Calu3 (cell line): ENCODE data around the gene GSTK1. TPM values are rescaled to one million over a fixed set of nuclear protein-coding genes. Genes with fewer than 3 reads are reported as not detected.

Source experiments
- BruUV-seq: library from RNA; stranded (reverse); fragments of 400-500 nt; replicated peaks from 2 replicates; lab custom pipeline; 2021; lab: Mats Ljungman, UMichigan
- CTCF ChIA-PET: fragments of 300-600 bp; sonication (Branson Sonifier 250); formaldehyde crosslinking; loops from one replicate; lab custom pipeline; 2022; ENCODE audit warnings: antibody characterized with exemption; lab: Charles Lee
- DNase-seq: peaks from one replicate; pipeline ENCODE4 v3.0.0; 2022
- H3K27ac Mint-ChIP-seq: one replicate; pipeline ENCODE4 v1.8.0; 2022; ENCODE audit warnings: mixed read lengths; ENCODE audit not compliant: unreplicated experiment
- H3K27me3 Mint-ChIP-seq: one replicate; pipeline ENCODE4 v1.8.0; 2022; ENCODE audit warnings: mixed read lengths; ENCODE audit not compliant: unreplicated experiment
- H3K36me3 Mint-ChIP-seq: one replicate; pipeline ENCODE4 v1.8.0; 2022; ENCODE audit warnings: mild to moderate bottlenecking, moderate library complexity, mixed read lengths; ENCODE audit not compliant: insufficient read depth, unreplicated experiment
- H3K4me1 Mint-ChIP-seq: one replicate; pipeline ENCODE4 v1.8.0; 2022; ENCODE audit warnings: mild to moderate bottlenecking, low read depth, mixed read lengths; ENCODE audit not compliant: unreplicated experiment
- H3K4me3 Mint-ChIP-seq: one replicate; pipeline ENCODE4 v1.8.0; 2022; ENCODE audit warnings: mild to moderate bottlenecking, low read depth, moderate library complexity, mixed read lengths; ENCODE audit not compliant: unreplicated experiment
- H3K9me3 Mint-ChIP-seq: one replicate; pipeline ENCODE4 v1.8.0; 2022; ENCODE audit warnings: low read depth, mixed read lengths; ENCODE audit not compliant: unreplicated experiment
- intact Hi-C: fragments of 100-400 bp; cut with micrococcal nuclease; formaldehyde crosslinking; loops from one replicate; pipeline ENCODE4 v1.10.0; 2022; ENCODE audit not compliant: unreplicated experiment
- total RNA-seq: library from RNA; stranded (reverse); gene quantifications from 2 replicates; pipeline ENCODE4 v1.2.3, GENCODE V29; 2022
- TF ChIP-seq, protein P1 (sequence below): fragments of 200-600 bp; IDR thresholded peaks from one replicate; pipeline ENCODE4 v1.8.0; 2022; ENCODE audit warnings: antibody characterized with exemption; ENCODE audit not compliant: unreplicated experiment

GSTK1 gene
- total RNA-seq, 1 experiment from 2014 or later, result 109 TPM

GRCh38 chr7:143216686-143217085 is 46.6 kb upstream of the GSTK1 start:
- no peak for DNase-seq
- intact Hi-C loops, result loop anchor here (5.0 to 10.0 kb wide), 2 partner anchors 332 to 364 kb away; partner anchors contain the start of gene TRPV6
- Mint-ChIP-seq H3K4me3 (no peak overlapping the region), H3K9me3 (no peaks in the 10 kb centered on the region), H3K27me3 (peaks cover 32% of the 10 kb centered on the region), H3K27ac (no peak overlapping the region), H3K4me1 (no peaks in the 10 kb centered on the region), H3K36me3 (no peaks in the 10 kb centered on the region)
- TF ChIP-seq, protein P1, sequence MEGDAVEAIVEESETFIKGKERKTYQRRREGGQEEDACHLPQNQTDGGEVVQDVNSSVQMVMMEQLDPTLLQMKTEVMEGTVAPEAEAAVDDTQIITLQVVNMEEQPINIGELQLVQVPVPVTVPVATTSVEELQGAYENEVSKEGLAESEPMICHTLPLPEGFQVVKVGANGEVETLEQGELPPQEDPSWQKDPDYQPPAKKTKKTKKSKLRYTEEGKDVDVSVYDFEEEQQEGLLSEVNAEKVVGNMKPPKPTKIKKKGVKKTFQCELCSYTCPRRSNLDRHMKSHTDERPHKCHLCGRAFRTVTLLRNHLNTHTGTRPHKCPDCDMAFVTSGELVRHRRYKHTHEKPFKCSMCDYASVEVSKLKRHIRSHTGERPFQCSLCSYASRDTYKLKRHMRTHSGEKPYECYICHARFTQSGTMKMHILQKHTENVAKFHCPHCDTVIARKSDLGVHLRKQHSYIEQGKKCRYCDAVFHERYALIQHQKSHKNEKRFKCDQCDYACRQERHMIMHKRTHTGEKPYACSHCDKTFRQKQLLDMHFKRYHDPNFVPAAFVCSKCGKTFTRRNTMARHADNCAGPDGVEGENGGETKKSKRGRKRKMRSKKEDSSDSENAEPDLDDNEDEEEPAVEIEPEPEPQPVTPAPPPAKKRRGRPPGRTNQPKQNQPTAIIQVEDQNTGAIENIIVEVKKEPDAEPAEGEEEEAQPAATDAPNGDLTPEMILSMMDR, result no peak
- no TSS peak for BruUV-seq
- CTCF ChIA-PET, result interaction anchor here (0.9 to 2.3 kb wide), 3 partner anchors 10 to 209 kb away, joined by 3 to 12 read pairs (median 3); no protein-coding TSS in a partner anchor

DNA sequence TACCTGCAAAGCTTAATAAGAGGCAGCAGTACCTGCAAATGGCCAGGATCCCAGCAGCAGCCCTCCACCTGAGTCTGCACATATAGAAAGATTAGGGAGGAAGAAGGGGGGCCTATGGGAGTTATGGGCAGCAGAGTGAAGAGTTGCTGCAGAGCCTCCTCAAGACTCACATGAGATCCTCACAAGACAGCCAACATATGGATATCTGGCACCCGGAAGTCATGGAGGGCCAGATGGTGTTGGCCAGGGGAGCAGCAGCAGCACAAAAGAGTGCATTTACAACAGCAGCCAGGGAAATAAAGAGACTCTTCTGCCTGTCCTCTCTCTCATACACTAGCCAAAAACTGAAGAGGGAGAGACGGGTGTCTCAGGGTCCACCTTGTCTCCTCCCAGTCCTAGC is 45.4 kb upstream of the GSTK1 start:
- CTCF ChIA-PET, result interaction anchor here (0.9 to 1.1 kb wide), 2 partner anchors 9 to 210 kb away, joined by 3 read pairs; no protein-coding TSS in a partner anchor
- intact Hi-C loops, result loop anchor here (5.0 to 10.0 kb wide), 2 partner anchors 333 to 366 kb away; partner anchors contain the start of gene TRPV6
- Mint-ChIP-seq H3K36me3 (no peaks in the 10 kb centered on the region), H3K4me1 (no peaks in the 10 kb centered on the region), H3K9me3 (no peaks in the 10 kb centered on the region), H3K27ac (no peak overlapping the region), H3K4me3 (no peak overlapping the region), H3K27me3 (peaks cover 44% of the 10 kb centered on the region)
- BruUV-seq, result no TSS peak
- no peak for DNase-seq
- TF ChIP-seq, protein P1, result no peak

GRCh38 chr7:143221286-143221685 is 42.0 kb upstream of the GSTK1 start:
- DNase-seq, result no peak
- Mint-ChIP-seq H3K36me3 (no peaks in the 10 kb centered on the region), H3K4me1 (peaks cover 9% of the 10 kb centered on the region), H3K9me3 (no peaks in the 10 kb centered on the region), H3K27ac (no peak overlapping the region), H3K27me3 (peaks cover 58% of the 10 kb centered on the region), H3K4me3 (no peak overlapping the region)
- intact Hi-C loops, result no loop called here
- BruUV-seq, result no TSS peak
- CTCF ChIA-PET, result interaction anchor here (2.1 kb wide), 1 partner anchor 20 kb away, joined by 6 read pairs; no protein-coding TSS in a partner anchor
- TF ChIP-seq, protein P1, result no peak

DNA sequence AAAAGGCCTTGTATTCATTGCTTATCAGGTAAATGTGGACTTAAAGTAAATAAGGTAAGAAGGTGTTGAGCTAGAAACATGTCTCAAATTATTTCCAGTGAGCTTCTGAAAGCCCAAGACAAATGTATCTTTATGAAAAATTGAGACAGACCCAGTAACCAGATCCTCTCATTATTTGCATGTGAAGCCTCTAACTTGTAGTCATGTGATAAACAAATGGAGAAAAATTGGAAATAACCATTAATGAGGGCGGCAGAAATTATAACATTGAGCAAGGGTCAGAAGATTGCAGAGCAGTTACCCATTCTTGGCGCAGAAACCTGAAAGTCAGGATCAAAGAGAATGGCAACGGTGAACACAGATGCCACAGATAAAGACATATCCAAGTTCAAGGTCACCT is 41.5 kb upstream of the GSTK1 start, which contains the start of gene TAS2R40:
Gene TAS2R40 (plus strand): TSS at position 301 of the 400 bp plus-strand sequence. CDS start 42 bp downstream, at position 343.
- intact Hi-C loops, result no loop called here
- H3K27ac Mint-ChIP-seq, result no peak within 1 kb of the TSS
- no peak for DNase-seq
- no peaks in the 10 kb centered on the region for H3K9me3 Mint-ChIP-seq
- H3K27me3 Mint-ChIP-seq, result peaks cover 58% of the 10 kb centered on the region
- H3K36me3 Mint-ChIP-seq, result no peaks in the 10 kb centered on the region
- peaks cover 9% of the 10 kb centered on the region for H3K4me1 Mint-ChIP-seq
- CTCF ChIA-PET, result interaction anchor here (2.1 kb wide), 1 partner anchor 19 kb away, joined by 6 read pairs; no protein-coding TSS in a partner anchor
- TF ChIP-seq, protein P1, result no peak
- H3K4me3 Mint-ChIP-seq, result no peak within 1 kb of the TSS
- BruUV-seq, result no TSS peak
